Testis (tissue), 2 donors: ENCODE measurements around the gene TECTA.

Experiments
- POLR2A ChIP-seq: fragments of 450-650 bp; IDR thresholded peaks from one replicate; pipeline ENCODE4 v1.6.1; 2017; ENCODE audit warnings: antibody characterized with exemption, mild to moderate bottlenecking, moderate library complexity
- TF ChIP-seq, protein P1 (sequence below), 3 experiments: fragments of 450-650 bp in 2 of 3; fragments of 200-600 bp in 1 of 3; sonication (generic) in 1 of 3; IDR thresholded peaks; one replicate each; pipeline ENCODE4 v1.5.1; 2016 to 2019; ENCODE audit warnings: antibody characterized with exemption in 3 of 3, mild to moderate bottlenecking in 2 of 3, moderate library complexity in 1 of 3

DNA sequence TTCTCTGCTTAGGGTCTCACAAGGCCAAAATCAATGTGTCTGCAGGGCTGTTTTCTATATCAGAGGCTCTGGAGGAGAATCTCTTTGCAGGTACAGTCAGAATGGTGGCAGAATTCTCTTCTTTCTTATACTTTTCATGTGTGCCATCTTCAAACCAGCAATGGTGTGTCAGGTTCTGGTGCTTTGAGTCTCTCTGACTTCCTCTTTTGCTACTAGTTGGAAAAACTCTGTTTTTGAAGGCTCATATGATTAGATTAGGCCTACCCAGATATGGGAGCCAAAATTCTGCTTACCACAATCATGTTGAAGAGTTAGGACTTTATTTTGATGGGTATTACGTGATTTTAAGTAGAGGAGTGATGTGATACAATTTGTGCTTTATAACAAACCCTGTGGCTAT lies 18.8 kb upstream of the TECTA start:
- no peak for TF ChIP-seq POLR2A
- TF ChIP-seq, protein P1, sequence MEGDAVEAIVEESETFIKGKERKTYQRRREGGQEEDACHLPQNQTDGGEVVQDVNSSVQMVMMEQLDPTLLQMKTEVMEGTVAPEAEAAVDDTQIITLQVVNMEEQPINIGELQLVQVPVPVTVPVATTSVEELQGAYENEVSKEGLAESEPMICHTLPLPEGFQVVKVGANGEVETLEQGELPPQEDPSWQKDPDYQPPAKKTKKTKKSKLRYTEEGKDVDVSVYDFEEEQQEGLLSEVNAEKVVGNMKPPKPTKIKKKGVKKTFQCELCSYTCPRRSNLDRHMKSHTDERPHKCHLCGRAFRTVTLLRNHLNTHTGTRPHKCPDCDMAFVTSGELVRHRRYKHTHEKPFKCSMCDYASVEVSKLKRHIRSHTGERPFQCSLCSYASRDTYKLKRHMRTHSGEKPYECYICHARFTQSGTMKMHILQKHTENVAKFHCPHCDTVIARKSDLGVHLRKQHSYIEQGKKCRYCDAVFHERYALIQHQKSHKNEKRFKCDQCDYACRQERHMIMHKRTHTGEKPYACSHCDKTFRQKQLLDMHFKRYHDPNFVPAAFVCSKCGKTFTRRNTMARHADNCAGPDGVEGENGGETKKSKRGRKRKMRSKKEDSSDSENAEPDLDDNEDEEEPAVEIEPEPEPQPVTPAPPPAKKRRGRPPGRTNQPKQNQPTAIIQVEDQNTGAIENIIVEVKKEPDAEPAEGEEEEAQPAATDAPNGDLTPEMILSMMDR (IDR thresholded peaks at IDR 0.05): no peak
